Measurements from ENCODE around the gene DSC1. TPM values are rescaled to one million over a fixed set of nuclear protein-coding genes. Genes with fewer than 3 reads are reported as not detected.

DSC1 gene
- total and polyA plus RNA-seq, 2 of the 4 experiments (the other 2 are of a cell fraction), result not detected

GRCh38 chr18:31112804-31113203 is 49.9 kb downstream of the DSC1 start:
- Histone ChIP-seq H3K4me1 (ENCODE audit: control insufficient read depth, insufficient read depth, low read length) (no peaks in the 10 kb centered on the region), H2BK15ac (ENCODE audit: low read depth, low read length) (no peak overlapping the region), H3K23ac (ENCODE audit: low read depth, low read length) (no peak overlapping the region), H3K9me1 (ENCODE audit: insufficient read depth, low read length) (no peaks in the 10 kb centered on the region), H4K91ac (ENCODE audit: insufficient read depth, low read depth, low read length) (no peak overlapping the region), H2BK5ac (ENCODE audit: low read depth, low read length, poor library complexity, severe bottlenecking) (no peak overlapping the region), H3K27me3 (ENCODE audit: control insufficient read depth, insufficient read depth, low read length) (no peaks in the 10 kb centered on the region), H3K18ac (ENCODE audit: low read depth, low read length) (no peak overlapping the region), H3K14ac (replicated peaks; ENCODE audit: low read depth, low read length) (no peak overlapping the region), H2BK120ac (ENCODE audit: low read depth, low read length) (no peak overlapping the region), H4K8ac (ENCODE audit: low read depth in 2 of 2, low read length in 2 of 2) (no peak overlapping the region), H3K4me3 (ENCODE audit: insufficient read depth, low read depth, low read length) (no peak overlapping the region), H2BK20ac (ENCODE audit: low read depth, low read length) (no peak overlapping the region), H2AK5ac (ENCODE audit: low read depth, low read length) (no peak overlapping the region), H4K5ac (ENCODE audit: low read depth, low read length) (no peak overlapping the region), H3K79me1 (ENCODE audit: low read depth in 1 of 2, low read length in 2 of 2) (no peaks in the 10 kb centered on the region), H3K9me3 (ENCODE audit: control insufficient read depth, insufficient read depth, low read length) (no peaks in the 10 kb centered on the region), H3K4ac (ENCODE audit: low read depth, low read length) (no peak overlapping the region), H2AK9ac (replicated peaks; ENCODE audit: low read depth, low read length, poor library complexity) (no peak overlapping the region), H3K4me2 (ENCODE audit: low read depth, low read length) (no peak overlapping the region), H3K56ac (ENCODE audit: extremely low read depth, insufficient read depth, low read length) (no peak overlapping the region), H4K20me1 (ENCODE audit: insufficient read depth, low read length) (no peaks in the 10 kb centered on the region), H3K27ac (ENCODE audit: insufficient read depth, low read length) (no peak overlapping the region), H3K36me3 (ENCODE audit: control insufficient read depth, insufficient read depth, low read length) (no peaks in the 10 kb centered on the region), H2AFZ (replicated peaks; ENCODE audit: low read length, poor library complexity) (no peak overlapping the region), H3K9ac (ENCODE audit: low read depth, low read length) (no peak overlapping the region)
- TF ChIP-seq POLR2A (IDR thresholded peaks at IDR 0.05; ENCODE audit: low read depth, low read length) (no peak), RAD21 (IDR thresholded peaks at IDR 0.05; ENCODE audit: low read length) (no peak), MAZ (IDR thresholded peaks at IDR 0.05; ENCODE audit: borderline replicate concordance, low read depth, low read length) (no peak), SMC3 (IDR thresholded peaks at IDR 0.05; ENCODE audit: low read depth, low read length) (no peak), ELK1 (IDR thresholded peaks at IDR 0.05; ENCODE audit: borderline replicate concordance, low read depth, low read length) (no peak), CTCF (conservative IDR thresholded peaks at IDR 0.05; ENCODE audit: low read depth, low read length) (no peak), CHD1 (IDR thresholded peaks at IDR 0.05; ENCODE audit: low read depth, low read length) (no peak), MAFK (IDR thresholded peaks at IDR 0.05; ENCODE audit: low read depth, low read length) (no peak), RFX5 (IDR thresholded peaks at IDR 0.05; ENCODE audit: low read depth, low read length) (no peak), USF2 (IDR thresholded peaks at IDR 0.05; ENCODE audit: low read depth, low read length) (no peak), BHLHE40 (IDR thresholded peaks at IDR 0.05; ENCODE audit: low read depth, low read length) (no peak), RCOR1 (IDR thresholded peaks at IDR 0.05; ENCODE audit: insufficient replicate concordance, low read length) (no peak), MXI1 (IDR thresholded peaks at IDR 0.05; ENCODE audit: borderline replicate concordance, low read depth, low read length) (no peak), CEBPB (IDR thresholded peaks at IDR 0.05; ENCODE audit: low read depth, low read length) (no peak), FOS (IDR thresholded peaks at IDR 0.05; ENCODE audit: low read depth, low read length) (no peak), NFE2L2 (IDR thresholded peaks at IDR 0.05; ENCODE audit: low read depth, low read length) (no peak)
- BruUV-seq (replicated peaks), result no TSS peak
- no CpG with 5 or more reads among the region's 2 CpGs for WGBS, 2 experiments (ENCODE audit: extremely low coverage in 2 of 2, insufficient read length in 1 of 2)
- no peak for ATAC-seq (ENCODE audit: low read depth)
- dilution Hi-C loops (cut with HindIII; ENCODE audit: low sequenced_read_pairs, unreplicated experiment), result no loop called here
- intact Hi-C loops (cut with micrococcal nuclease), result no loop called here
- POLR2A ChIA-PET (ENCODE audit: unreplicated experiment), result no interaction called here
- in situ Hi-C loops (cut with MboI; ENCODE audit: low sequenced_read_pairs), result no loop called here
- no peak for DNase-seq
- CTCF ChIA-PET, result no interaction called here
